GM21717 (cell line): ENCODE results near the gene ESR2.
"Not testable (repeated sequence)": the region's sequence is repeated elsewhere in the genome, so short reads cannot be mapped to it uniquely, and the experiment has no call there.

Experiments
- ATAC-seq: cut with Tn5 transposase; IDR thresholded peaks from one replicate; pipeline ENCODE4 v1.9.1; 2021; ENCODE audit warnings: mild to moderate bottlenecking, moderate library complexity; ENCODE audit not compliant: unreplicated experiment

The ESR2 gene

DNA sequence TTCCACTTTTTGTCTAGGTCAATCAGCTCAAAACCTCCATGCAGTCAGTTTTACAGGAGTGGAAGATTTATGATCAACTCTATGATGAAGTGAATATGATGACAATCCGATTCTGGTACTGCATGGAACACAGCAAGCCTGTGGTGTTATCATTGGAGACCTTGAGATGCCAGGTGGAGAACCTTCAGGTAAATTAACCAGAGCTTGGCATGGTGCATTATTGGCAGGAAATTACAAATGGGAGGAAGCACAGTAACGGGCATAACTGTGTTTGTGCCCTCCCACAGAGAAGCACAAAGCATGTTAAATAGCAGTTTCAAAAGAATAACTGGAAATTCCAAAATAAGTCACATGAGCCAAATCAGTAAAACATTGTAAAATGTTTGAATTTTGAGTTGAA, 135.6 kb downstream of the ESR2 start:
- ATAC-seq, result no peak

DNA sequence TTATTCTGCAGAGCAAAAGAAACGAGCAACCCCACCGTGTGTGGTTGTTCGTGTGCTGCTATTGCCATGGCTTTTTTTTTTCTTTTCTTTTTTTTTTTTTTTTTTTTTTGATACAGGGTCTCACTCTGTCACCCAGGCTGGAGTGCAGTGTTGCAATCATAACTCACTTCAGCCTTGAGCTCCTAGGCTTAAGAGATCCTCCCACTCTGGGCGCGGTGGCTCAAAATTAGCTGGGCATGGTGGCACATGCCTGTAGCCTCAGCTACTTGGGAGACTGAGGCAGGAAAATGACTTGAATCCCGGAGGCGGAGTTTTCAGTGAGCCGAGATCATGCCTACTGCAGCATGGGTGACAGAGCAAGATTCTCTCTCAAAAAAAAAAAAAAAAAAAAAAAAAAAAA, 144.2 kb downstream of the ESR2 start:
- ATAC-seq, result no peak

GRCh38 chr14:64147126-64147790, 146.9 kb downstream of the ESR2 start:
- no peak for ATAC-seq

- no peak for ATAC-seq
These were observed 156.4 kb downstream of the ESR2 start for GRCh38 chr14:64137657-64138290.

DNA sequence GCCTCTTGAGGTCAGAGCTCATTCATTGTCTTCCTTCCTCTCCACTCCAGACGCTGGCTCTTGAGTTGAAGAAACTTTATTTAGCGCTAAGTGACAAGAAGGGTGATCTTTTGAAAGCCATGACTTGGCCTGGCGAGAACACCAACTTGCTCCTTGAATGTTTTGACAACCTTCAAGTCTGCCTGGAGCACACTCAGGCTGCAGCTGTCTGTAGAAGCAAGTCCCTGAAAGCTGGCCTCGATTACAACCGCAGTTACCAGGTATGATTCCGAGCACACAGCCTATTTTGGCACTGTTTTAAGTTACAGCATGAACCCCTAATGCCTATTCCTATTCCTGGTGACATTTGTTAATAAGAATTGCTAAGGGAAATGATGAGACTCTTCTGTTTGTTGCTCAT, 167.6 kb downstream of the ESR2 start:
- ATAC-seq, result no peak

DNA sequence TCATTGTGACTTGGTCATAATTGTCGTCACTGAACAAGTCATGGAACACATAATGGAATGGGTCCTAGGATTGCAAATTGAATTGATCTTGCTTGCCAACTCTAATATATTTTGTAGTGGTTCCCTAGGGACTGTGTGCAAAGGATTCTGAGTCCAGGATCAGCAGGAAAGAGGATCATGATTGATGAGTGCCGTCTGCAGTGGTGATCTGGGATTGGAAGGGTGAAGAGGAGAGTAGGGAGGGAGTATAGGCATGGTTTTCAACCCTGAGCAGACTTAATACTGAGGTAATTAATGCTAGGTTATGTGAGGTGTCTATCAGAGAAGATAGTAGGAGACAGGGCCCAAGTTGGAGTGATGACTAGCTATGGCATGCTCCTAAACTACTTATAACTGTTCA, 168.9 kb downstream of the ESR2 start:
- ATAC-seq, result no peak

DNA sequence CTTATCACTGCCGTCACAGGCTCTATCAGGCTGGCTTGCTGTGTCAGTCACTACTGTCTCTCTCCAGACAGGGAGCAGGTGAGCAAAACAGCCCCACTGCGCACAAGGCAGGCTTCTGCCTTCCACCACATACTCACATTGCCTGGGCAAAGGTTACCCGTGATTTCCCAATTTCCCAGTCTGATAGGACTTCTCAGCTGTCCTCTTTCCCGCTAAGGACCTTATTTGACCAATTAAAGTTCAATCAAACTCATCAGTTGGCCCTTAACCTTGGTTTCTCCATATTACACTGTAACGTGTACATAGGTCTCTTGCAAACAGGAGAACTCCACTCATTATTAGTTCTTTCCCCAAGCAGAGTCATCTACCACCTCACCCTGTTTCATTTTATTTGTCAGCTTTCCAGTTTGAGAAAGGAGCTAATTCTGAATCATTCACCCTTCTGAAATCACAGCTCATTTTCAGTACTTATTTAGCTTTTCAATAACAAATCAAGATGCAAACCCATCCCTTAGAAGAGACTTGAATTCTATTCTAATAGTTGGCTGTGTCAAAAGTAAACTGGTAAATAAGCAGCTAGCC, 170.8 kb downstream of the ESR2 start:
- no peak for ATAC-seq

- ATAC-seq, result no peak
These were observed 174.2 kb downstream of the ESR2 start for GRCh38 chr14:64119980-64120379.

- ATAC-seq, result no peak
These were observed 174.7 kb downstream of the ESR2 start for GRCh38 chr14:64119500-64119899.

DNA sequence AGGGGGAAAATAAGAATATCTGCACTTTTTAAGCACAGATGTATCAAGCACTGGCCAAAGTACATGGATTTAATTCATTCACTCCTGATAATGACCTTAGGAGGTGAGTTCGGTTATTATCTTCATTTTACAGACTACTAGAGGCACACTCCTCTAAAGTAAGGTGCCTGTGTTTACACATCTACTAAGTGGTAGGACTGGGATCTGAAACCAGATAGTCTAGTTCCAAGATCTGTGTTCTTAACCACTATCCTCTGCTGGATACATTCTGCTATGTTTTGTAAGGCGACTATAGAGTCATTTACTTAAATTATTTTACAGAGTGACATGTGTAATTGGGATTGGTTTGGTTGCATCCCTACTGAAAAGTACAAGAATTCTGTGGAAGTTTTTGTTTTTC, 175.3 kb downstream of the ESR2 start:
- ATAC-seq, result no peak

DNA sequence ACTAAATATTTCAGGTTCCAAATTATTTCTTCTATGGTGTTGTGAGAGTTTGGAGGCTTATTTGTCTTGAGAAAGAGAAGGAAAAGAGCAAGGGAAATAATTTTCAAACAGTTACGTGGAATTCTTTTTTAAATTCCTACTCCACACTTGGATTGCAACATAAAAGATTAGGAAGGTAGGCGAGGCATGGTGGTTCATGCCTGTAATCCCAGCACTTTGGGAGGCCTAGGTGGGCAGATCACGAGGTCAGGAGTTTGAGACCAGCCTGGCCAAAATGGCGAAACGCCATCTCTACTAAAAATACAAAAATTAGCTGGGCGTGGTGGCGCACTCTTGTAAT, 175.8 kb downstream of the ESR2 start:
- ATAC-seq, result not testable (repeated sequence)

GRCh38 chr14:64117671-64118402, 176.3 kb downstream of the ESR2 start:
- no peak for ATAC-seq

GRCh38 chr14:64115401-64115800, 178.8 kb downstream of the ESR2 start:
- ATAC-seq, result no peak

DNA sequence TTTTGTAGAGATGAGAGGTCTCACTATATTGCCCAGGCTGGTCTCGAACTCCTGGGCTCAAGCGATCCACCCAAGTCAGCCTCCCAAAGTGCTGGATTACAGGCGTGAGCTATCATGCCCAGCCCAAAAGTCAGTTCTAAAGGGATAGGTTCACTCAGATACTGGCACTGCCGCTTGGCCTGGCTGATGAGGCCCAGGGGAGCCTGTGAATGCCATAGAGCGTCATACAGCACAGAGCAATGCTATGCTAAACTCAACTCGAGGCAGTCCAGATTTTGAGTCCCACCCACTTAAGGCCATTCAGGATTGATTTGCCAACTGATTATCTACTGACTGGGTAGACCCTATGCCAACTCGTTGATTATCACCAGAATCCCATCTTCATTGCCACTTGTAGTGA, 179.4 kb downstream of the ESR2 start:
- no peak for ATAC-seq

DNA sequence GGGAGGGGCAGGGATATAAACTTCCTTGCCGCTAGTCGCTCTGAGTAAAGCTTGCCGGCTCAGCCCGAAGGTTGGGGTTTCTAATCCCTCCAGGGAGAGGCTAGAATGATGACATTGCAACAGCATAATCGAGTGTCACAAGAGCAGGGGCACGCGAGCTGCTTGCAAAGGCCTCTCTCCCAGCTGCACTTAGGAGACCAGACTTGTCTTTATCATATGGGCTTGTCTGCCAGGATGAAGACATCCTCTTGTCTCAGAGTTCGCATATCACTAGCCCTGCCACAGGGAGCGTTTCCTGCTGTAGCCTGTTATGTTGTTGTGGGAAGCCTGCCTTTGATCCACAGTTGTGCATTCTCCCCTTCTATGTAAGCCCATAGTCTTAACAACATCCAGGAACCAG, 180.0 kb downstream of the ESR2 start:
- ATAC-seq, result no peak

DNA sequence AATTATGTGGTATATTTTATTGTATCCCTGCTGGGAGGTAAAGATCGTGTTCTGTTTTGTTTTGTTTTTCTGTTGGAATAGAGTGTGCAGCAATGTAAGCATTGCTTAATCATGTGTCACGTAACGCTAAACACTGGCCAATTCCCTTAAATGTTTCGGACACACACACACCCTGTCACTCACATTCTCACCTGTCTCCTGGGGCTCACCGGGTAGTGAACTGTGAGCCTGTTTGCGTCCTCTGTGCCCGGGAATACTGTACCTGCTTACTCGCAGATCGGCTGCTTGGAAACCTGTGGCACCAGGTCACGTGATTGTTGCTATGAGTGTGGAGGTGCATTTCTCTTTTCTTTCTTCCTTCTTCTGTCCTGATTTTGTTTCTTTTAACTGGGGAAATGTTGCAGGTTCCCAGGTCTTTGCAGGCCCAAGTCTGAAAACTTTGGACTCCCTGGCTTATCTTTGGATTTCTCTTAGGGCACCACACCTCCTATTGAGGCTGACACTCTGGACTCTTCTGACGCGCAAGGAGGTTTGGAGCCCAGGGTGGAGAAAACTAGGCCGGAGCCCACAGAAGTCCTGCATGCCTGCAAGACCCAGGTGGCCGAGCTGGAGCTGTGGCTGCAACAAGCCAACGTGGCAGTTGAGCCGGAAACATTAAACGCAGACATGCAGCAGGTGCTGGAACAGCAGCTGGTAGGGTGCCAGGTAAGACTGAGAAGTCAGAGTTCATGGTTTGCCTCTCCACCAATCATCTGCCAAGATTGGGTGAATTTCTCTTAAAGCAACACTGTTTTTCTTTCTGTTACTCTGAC, 181.1 kb downstream of the ESR2 start:
- no peak for ATAC-seq

DNA sequence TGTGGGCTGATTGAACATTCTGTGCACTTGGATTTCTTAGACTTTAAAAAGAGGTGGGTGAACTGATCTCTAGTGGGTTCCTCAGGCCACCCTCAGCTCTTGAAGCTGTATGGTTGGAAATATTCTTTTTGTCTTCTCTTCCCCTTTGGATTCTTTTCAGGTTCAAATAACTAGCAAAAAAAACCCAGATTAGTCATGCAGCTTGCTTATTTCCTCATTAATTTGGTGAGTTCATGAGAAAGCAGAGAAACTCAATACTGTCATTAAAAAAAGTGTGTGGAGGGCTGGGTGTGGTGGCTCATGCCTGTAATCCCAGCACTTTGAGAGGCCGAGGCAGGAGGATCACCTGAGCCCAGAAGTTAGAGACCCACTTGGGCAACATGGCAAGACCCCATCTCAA, 183.4 kb downstream of the ESR2 start:
- no peak for ATAC-seq

DNA sequence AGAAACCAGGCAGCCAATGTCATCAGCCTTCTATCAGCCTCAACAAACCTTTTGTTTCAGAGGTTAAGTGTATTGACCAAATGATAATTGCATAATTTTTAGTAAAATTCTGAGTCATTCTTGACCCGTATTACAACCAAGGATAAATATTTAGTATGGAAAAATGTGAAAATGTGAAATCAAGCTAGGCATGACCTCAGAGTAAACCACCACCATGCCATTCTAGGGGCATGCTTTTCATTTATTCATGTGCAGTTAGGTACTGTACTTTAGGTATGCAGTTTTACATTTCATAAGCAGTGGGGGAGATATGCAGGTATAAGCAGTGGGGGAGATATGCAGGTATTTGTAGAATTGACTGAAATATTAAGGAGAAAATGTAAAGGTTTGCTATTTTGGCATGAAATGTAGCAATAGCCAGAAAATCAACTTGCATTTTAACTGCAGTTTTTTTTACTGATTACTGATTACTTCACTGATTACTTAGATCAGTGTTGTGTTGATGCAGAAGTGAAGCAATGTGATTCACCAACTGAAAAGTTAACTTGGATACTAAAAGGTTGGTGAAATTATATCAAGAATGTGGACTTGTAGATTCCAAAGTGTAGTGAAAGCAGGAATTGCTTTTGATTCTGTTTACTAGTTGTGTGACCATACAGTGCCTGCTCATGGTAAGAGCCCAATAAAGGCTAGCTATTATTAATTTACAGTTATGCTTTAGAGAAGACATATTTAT, 184.2 kb downstream of the ESR2 start:
- no peak for ATAC-seq

DNA sequence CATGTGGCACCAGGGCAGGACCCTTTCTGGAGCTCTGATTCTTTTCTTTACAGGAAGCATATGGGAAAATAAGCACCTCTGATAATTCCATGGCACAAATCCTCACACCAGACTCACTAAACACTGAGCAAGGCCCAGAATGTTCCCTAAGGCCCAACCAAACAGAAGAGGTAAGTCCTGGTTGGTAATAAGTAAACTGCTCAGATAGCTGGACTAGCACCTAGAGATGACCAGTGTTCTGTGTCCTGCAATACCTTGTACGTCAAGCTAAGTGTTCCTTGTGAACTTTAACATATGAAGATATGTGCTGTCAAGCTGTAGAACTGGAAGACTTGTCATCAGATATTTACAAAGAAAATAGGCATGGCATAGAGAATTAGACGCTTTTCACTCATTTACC, 186.7 kb downstream of the ESR2 start:
- ATAC-seq, result no peak

GRCh38 chr14:64098120-64098519, 196.1 kb downstream of the ESR2 start:
- ATAC-seq, result no peak

- ATAC-seq, result no peak
These were observed 198.6 kb downstream of the ESR2 start for GRCh38 chr14:64095620-64096019.
